Subcutaneous abdominal adipose tissue (tissue), 5 donors: ENCODE measurements around the gene ITGAD.
A peak's percentile ranks its signal among the peaks of the same experiment; 100 is the strongest.

Experiments used
- H3K27ac ChIP-seq: one replicate; pipeline ENCODE4 v1.7.0; 2013; ENCODE audit warnings: low read depth, mild to moderate bottlenecking, inconsistent platforms, low read length, moderate library complexity
- H3K27me3 ChIP-seq, 5 donors: one replicate each; pipeline ENCODE4 v1.7.0; 2013; ENCODE audit warnings: low read length in 5 of 5, inconsistent platforms in 1 of 5; ENCODE audit not compliant: control insufficient read depth in 5 of 5, insufficient read depth in 4 of 5
- H3K36me3 ChIP-seq, 5 donors: one replicate each; pipeline ENCODE4 v1.7.0; 2013; ENCODE audit warnings: low read length in 5 of 5; ENCODE audit not compliant: control insufficient read depth in 5 of 5, insufficient read depth in 5 of 5
- H3K4me1 ChIP-seq, 5 donors: one replicate each; pipeline ENCODE4 v1.7.0; 2013; ENCODE audit warnings: low read length in 5 of 5, mild to moderate bottlenecking in 3 of 5, moderate library complexity in 1 of 5; ENCODE audit not compliant: control insufficient read depth in 5 of 5, insufficient read depth in 5 of 5
- H3K4me3 ChIP-seq, 5 donors: one replicate each; pipeline ENCODE4 v1.7.0; 2013; ENCODE audit warnings: low read length in 5 of 5, low read depth in 1 of 5
- H3K9ac ChIP-seq, 5 donors: one replicate each; pipeline ENCODE4 v1.7.0; 2013; ENCODE audit warnings: low read length in 5 of 5, mild to moderate bottlenecking in 4 of 5, moderate library complexity in 3 of 5
- H3K9me3 ChIP-seq, 5 donors: one replicate each; pipeline ENCODE4 v1.7.0; 2013; ENCODE audit warnings: low read length in 5 of 5; ENCODE audit not compliant: control insufficient read depth in 5 of 5
- donor health status: healthy.
- donor health status: healthy.
- donor health status: healthy.
- donor health status: healthy.
- donor health status: healthy.

ITGAD gene

DNA sequence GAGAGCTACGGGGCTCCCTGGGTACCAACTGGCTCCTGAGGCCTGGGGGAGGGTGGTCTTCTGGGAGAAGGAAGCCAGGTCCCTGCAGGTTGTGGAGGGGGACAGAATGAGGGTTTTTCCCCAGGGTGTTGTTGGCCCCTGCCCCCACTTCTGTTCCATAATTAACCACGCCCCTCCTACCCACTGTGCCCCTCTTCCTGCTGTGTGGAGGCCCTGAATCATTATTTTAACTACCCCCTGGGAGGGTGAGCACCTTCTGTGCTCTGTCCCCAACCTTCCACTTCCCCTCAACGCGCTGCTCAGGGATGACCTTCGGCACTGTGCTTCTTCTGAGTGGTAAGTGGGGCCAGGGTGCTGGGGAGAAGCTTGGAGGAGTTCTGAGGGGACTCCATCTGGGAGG is at the start of gene ITGAD:
Gene ITGAD (plus strand): TSS at position 280 of the 400 bp plus-strand sequence. CDS start 26 bp downstream, at position 306.
- Histone ChIP-seq H3K27me3 (peaks cover 0 to 9% (median 5%) of the 10 kb centered on the region in 5 donors), H3K36me3 (no peaks in the 10 kb centered on the region)

DNA sequence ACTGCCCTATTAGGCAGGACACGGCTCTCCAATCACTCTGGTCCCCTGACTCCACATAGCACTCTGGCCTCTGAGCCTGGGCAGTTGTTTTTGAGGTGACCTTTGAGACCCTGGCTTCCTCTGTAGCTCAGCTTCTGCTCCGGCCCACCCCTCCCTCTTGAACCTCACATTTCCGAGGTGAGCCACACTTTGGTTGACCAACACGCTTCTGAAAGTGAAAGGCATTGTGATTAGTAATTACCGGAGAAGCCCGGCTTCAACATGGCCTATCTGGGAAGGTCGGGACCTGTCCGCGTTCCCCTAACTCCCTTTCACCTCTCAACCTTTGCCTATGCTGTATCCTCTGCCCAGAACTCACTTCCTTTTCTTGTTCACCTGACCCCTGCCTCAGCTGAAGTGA is 48.4 kb upstream of the ITGAD start:
- no peak overlapping the region for H3K4me3 ChIP-seq
- no peak overlapping the region for H3K27ac ChIP-seq
- no peak overlapping the region for H3K9ac ChIP-seq
- no peaks in the 10 kb centered on the region for H3K9me3 ChIP-seq
- no peaks in the 10 kb centered on the region for H3K36me3 ChIP-seq
- peaks cover 0 to 9% (median 0%) of the 10 kb centered on the region in 5 donors for H3K4me1 ChIP-seq
- no peaks in the 10 kb centered on the region for H3K27me3 ChIP-seq

More for the DNA sequence above, at the start of gene ITGAD:
- Histone ChIP-seq H3K9ac (no peak within 1 kb of the TSS), H3K9me3 (no peaks in the 10 kb centered on the region), H3K27ac (no peak within 1 kb of the TSS), H3K4me1 (peaks cover 0 to 18% (median 0%) of the 10 kb centered on the region in 5 donors), H3K4me3 (no peak within 1 kb of the TSS)

GRCh38 chr16:31347445-31347844 is 45.7 kb upstream of the ITGAD start:
- Histone ChIP-seq H3K27ac (no peak overlapping the region), H3K36me3 (no peaks in the 10 kb centered on the region), H3K9me3 (no peaks in the 10 kb centered on the region), H3K9ac (no peak overlapping the region), H3K4me3 (no peak overlapping the region), H3K27me3 (peaks cover 0 to 3% (median 0%) of the 10 kb centered on the region in 5 donors), H3K4me1 (peaks cover 0 to 12% (median 0%) of the 10 kb centered on the region in 5 donors)

- Histone ChIP-seq H3K9me3 (no peaks in the 10 kb centered on the region), H3K27me3 (peaks cover 0 to 8% (median 0%) of the 10 kb centered on the region in 5 donors), H3K27ac (no peak overlapping the region), H3K9ac (no peak overlapping the region), H3K4me3 (no peak overlapping the region), H3K4me1 (peaks cover 0 to 20% (median 0%) of the 10 kb centered on the region in 5 donors), H3K36me3 (no peaks in the 10 kb centered on the region)
Measured at GRCh38 chr16:31348579-31348978, 44.6 kb upstream of the ITGAD start.

GRCh38 chr16:31350275-31351005 is 42.7 kb upstream of the ITGAD start:
- H3K36me3 ChIP-seq: no peaks in the 10 kb centered on the region
- H3K9ac ChIP-seq: no peak overlapping the region
- H3K4me1 ChIP-seq: peaks cover 0 to 27% (median 0%) of the 10 kb centered on the region in 5 donors
- H3K9me3 ChIP-seq: no peaks in the 10 kb centered on the region
- H3K27me3 ChIP-seq: peaks cover 0 to 8% (median 3%) of the 10 kb centered on the region in 5 donors
- no peak overlapping the region for H3K4me3 ChIP-seq
- H3K27ac ChIP-seq: no peak overlapping the region

DNA sequence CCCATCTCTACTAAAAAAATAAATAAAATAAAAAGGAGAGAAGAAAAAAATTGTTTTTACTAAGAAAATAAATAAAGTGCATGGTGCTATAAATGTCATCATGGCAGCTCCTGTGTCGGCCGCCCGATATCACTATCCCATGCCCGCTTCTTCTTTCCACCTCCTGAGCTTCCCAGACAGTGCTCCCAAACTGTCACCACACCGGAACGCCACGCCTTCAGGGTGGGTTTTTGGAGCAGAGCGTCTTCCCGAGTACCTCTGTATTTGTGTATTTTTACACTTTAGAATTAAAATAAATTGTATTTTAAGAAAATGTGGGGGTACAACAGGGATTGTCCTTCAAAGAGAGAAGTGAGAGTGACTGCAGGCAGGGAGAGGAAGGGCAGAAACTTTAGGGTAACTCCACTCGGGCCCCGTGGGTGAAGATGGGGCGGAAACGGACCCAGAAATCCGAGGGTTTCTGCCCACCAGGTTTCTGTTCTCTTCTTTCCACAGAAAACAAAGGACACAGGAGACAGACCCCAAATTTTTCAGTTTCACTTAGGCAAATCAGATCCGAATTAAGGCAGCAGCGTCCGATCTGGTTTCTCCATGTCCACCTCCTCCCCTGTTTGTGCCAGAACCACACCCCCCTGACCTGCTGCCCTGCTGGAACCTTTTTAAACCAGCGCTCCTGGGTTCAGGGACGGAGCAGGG is 41.7 kb upstream of the ITGAD start:
- Histone ChIP-seq H3K27ac (peak overlapping the region; percentile 65), H3K36me3 (no peaks in the 10 kb centered on the region), H3K4me1 (peaks cover 0 to 27% (median 0%) of the 10 kb centered on the region in 5 donors)

GRCh38 chr16:31351942-31352325 is 41.2 kb upstream of the ITGAD start:
- H3K36me3 ChIP-seq: no peaks in the 10 kb centered on the region
- peak overlapping the region in 2 of 5 donors; percentile 39 to 45 for H3K9ac ChIP-seq
- no peak overlapping the region for H3K4me3 ChIP-seq
- H3K27me3 ChIP-seq: peaks cover 0 to 8% (median 3%) of the 10 kb centered on the region in 5 donors
- H3K4me1 ChIP-seq: peaks cover 0 to 27% (median 0%) of the 10 kb centered on the region in 5 donors
- peak overlapping the region; percentile 65 for H3K27ac ChIP-seq
- H3K9me3 ChIP-seq: no peaks in the 10 kb centered on the region

More for the DNA sequence above, 41.7 kb upstream of the ITGAD start:
- Histone ChIP-seq H3K9me3 (no peaks in the 10 kb centered on the region), H3K27me3 (peaks cover 0 to 8% (median 3%) of the 10 kb centered on the region in 5 donors), H3K4me3 (no peak overlapping the region), H3K9ac (peak overlapping the region in 1 of 5 donors; percentile 39)

DNA sequence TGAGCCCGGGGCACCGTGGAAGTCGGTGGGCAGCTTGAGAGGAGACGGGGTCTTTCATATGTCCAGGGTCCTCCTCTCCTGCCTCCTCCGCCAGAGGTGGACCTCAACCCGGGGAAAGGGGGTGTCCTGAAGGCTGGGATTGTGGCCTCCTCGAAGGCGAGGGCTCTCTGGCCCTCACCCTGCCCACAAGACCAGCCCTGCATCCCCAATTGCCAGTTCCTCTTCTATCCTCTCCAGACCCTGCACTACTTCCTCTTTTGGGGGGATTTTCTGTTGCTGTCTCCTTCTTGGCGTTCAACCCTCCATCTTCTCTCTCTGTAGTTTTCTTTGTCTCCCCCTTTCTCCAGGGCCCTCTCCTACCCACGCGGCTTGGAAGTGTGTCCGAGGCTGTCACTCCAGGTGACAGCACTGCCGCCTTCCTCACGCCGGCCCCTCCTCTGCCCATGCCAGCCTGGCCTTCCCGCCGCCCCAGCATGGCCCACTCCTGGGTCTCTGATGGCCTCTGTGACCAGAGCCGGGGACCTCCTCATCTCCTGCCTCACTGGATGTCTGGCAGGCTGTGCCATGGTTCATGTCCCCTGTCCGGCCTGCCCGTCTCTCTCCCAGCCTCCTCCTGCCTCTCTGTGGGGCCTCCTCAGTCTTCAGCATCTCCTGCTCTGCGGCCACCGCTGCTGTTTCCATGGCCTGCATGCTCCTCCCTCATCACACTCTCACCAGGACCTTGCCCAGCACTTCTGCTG is 40.6 kb upstream of the ITGAD start:
- Histone ChIP-seq H3K36me3 (no peaks in the 10 kb centered on the region), H3K4me3 (no peak overlapping the region), H3K9ac (peak overlapping the region in 1 of 5 donors; percentile 45), H3K9me3 (no peaks in the 10 kb centered on the region), H3K27me3 (peaks cover 0 to 8% (median 3%) of the 10 kb centered on the region in 5 donors), H3K27ac (peak overlapping the region; percentile 50), H3K4me1 (peaks cover 0 to 31% (median 0%) of the 10 kb centered on the region in 5 donors)

DNA sequence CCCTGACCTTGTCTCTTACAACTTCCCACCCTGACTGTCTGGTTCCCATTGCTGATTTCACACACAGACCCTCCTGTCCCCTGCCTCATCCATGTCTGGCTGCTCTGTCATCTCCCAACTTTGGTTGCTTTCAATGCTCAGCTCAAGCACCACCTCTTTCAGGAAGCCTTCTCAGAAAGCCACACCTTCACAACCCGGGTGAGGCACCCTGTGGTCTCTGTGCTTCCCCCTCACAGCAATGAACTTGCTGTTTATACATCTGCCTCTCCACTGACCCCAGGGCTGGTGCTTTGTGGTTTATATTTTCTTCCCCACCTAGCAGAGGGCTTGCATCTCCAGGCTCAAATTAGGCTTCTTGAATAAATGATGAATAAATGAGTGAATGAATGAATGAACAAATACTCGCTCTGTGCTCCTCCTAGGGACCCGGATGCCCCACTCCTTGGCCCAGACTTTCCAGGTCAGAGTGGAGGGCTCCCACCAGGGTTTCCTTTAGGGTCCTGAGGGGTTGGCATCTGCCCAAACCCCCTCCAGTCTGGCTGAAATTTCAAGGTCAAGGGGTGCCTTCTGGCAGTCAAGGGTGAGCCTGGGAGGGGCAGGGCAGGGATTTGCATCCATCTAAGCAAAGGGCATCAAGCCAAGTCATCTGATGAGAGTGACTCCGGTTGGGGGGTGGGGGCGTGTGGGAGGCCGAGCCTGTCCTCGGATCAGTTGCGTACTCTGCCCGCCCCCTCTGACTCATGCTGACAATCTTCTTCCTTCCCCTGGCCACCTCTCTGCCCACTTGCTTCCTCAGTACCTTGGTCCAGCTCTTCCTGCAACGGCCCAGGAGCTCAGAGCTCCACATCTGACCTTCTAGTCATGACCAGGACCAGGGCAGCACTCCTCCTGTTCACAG is 38.5 kb upstream of the ITGAD start, which contains the start of gene ITGAX:
Gene ITGAX (plus strand): TSS at position 783 of the 898 bp plus-strand sequence. CDS start 79 bp downstream, at position 862.
- peak within 1 kb of the TSS in 3 of 5 donors; percentile 39 to 50 (median 43) for H3K4me3 ChIP-seq
- no peaks in the 10 kb centered on the region for H3K9me3 ChIP-seq
- H3K27me3 ChIP-seq: peaks cover 0 to 8% (median 3%) of the 10 kb centered on the region in 5 donors
- H3K4me1 ChIP-seq: peaks cover 0 to 27% (median 0%) of the 10 kb centered on the region in 5 donors
- H3K9ac ChIP-seq: peak within 1 kb of the TSS in 1 of 5 donors; percentile 64
- H3K36me3 ChIP-seq: no peaks in the 10 kb centered on the region
- no peak within 1 kb of the TSS for H3K27ac ChIP-seq
